Left forelimb (tissue), 1 donor: ENCODE data around the gene TBCD.

Source experiments
- DNase-seq: peaks from one replicate; pipeline ENCODE4 v3.0.0-alpha.2; 2018; ENCODE audit warnings: low spot score

The TBCD gene

DNA sequence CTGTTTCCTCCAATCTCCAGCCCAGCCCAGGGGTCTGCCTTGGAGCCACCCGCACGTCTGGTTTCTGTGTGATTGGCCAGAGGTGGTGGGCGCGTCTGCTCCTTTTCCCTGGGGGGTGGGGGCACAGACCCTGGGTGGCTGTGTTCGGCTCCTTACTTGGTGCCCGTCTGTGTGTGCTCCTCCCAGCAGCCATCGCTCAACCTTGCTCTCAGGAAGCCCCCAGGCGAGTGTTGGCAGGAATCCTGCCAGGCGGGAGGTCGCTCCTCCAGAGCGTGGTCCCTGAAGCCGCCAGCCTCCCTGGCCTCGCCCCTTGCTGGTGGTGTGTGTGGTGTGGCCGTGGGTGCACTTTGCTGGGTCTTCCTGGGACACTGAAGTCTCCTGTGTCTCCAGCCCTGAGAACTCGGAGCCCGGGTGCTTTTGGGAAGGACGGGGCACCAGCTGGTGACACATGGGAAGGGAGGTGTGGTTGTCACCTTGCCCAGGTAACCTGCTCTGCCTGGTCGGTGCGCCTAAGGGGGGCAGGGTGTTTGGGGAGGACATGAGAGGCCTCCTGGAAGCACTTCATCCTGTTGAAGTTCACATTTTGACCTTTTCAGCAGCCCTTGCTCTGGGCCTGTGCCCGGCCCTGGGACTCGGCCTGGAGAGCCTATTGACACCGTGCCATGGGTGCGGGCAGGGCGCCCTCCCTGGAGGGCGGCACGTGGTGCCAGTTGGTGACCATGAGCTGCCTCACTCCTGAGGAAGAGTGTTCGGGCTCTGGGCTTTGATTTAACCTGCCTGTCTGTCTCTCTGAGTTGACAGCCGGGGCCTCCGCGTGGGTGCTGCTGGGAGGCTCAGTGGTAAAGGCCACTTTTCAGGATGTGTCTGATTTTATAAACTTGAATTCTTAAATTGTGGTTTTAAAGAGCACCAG is 137.0 kb downstream of the TBCD start:
- DNase-seq, result no peak

DNA sequence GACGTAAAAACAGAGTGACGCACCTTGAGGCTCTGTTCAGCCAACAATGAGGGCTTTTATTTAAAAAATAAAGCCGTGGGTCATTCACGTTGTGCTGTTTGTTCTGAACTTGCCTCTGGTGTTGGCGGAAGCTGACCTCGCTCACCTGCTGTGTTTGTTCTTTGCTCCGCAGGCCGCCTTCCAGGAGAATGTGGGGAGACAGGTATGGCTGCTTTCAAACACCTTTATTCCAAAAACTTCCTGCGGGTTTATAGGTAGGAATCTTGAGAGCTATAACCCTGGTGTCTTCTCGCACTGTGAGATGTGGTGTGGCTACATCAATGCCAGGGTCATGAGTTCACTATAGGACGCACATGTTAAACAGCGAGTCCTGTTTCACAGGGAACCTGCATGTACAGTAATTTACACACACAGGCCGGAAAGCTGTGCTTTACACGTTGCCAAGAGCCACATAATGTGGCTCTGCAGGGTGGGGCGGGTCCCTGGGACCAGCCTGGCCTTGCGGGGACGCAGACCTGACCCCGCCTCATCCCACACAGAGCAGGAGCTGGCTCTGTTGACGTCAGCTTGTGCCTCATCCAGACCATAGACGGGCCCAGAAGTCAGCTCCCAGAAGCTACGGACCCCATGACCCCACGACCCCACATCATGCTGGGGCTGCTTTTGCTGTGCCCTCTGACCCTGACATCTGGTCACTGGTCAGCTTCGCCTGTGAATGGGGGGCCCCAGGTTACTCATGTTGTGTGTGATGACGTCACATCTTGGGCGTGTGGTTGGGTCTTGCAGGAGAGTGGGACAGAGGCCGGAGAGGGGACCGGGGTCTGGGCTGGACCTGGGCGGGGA is 137.9 kb downstream of the TBCD start:
- DNase-seq, result no peak

- no peak for DNase-seq
Observed at GRCh38 chr17:82890339-82890730, 138.5 kb downstream of the TBCD start.

- DNase-seq, result no peak
Observed at GRCh38 chr17:82890926-82891678, 139.2 kb downstream of the TBCD start.

GRCh38 chr17:82891911-82892310 is 140.0 kb downstream of the TBCD start:
- no peak for DNase-seq

- DNase-seq, result no peak
Observed at GRCh38 chr17:82892899-82893565, 141.2 kb downstream of the TBCD start.

DNA sequence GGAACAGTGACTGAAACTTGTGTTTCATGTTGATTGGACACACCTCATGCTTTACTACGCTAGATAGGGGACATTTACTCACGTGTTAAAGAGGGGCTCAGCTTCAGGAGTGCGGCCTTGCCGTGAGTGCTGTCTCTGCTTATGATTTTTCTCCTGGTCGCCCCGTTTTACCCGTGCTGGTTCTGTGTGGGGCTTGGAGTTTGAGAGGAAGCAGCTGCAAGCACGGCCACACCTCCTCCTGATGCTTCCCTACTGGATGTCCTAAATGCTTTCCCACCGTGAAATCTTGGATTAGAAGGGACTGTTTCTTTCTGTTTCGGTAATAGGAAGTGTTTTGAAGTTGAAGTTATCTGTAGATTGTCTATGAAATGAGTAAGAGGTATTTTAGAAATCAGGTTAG is 141.9 kb downstream of the TBCD start:
- DNase-seq, result no peak

DNA sequence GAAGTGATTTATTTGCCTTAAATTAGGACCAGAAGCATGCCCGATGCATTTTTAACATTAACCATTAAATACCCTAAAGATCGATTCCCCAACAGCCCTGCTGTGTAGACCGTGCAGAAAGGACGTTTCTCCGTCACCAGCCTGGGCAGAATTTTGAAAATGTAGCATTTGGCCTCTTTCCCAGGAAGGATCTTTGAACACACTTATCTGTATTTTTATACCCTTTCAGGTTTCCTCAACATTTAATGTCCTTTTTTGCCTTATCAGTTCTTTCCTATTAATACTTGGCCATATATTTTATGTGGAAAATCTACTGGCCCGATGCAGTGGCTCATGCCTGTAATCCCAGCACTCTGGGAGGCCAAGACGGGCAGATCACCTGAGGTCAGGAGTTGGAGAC is 142.5 kb downstream of the TBCD start:
- DNase-seq, result no peak

GRCh38 chr17:82895087-82895486 is 143.2 kb downstream of the TBCD start:
- DNase-seq, result no peak

GRCh38 chr17:82896071-82897000 is 144.5 kb downstream of the TBCD start:
- no peak for DNase-seq

DNA sequence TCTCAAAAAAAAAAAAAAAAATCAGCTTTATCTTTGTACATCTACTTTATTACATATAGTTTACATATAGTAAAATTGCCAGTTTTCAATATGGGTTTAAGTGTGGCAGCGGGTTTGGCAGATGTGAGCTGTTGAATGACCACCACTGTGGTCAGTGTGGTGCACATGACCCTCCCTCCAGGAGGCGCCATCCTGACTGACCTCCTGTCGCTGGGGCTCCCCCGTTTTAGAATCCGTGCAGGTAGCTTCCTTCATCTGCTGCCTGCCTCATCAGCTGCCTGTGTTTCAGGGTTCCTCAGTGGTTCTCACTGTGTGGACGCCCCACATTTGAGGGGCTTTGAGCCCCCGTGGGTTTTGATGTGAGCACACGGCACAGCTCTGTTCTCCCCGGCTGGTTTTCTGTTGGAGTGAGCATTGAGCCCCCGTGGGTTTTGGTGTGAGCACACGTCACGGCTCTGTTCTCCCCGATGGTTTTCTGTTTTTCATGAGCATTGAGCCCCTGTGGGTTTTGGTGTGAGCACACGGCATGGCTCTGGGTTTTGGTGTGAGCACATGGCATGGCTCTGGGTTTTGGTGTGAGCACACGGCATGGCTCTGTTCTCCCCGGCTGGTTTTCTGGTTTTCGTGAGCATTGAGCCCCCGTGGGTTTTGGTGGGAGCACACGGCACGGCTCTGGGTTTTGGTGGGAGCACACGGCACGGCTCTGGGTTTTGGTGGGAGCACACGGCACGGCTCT is 145.8 kb downstream of the TBCD start:
- DNase-seq, result no peak

- DNase-seq, result no peak
Observed at GRCh38 chr17:82898976-82899514, 147.2 kb downstream of the TBCD start.

- DNase-seq, result no peak
Observed at GRCh38 chr17:82899941-82900340, 148.1 kb downstream of the TBCD start.

GRCh38 chr17:82900741-82901140 is 148.9 kb downstream of the TBCD start:
- no peak for DNase-seq

- no peak for DNase-seq
Observed at GRCh38 chr17:82901356-82901755, 149.5 kb downstream of the TBCD start.

DNA sequence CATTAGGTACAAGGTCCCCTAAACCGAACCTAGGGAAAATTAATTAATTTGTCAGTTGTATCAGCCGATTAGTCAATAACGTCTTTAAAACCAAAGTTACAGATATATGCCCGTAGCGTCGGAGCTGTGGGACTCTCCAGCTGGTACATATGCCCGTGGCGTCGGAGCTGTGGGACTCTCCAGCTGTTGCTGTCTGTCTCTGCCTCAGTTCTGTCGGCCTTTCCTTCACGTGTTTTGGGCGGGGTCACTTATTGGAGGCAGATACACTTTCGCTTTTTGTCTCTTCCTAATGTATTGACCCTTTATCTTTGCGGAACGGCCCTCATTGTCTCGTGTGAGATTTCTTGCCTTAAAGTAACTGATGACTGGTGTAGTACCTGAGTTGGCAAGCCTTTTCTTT is 150.0 kb downstream of the TBCD start:
- DNase-seq, result no peak

DNA sequence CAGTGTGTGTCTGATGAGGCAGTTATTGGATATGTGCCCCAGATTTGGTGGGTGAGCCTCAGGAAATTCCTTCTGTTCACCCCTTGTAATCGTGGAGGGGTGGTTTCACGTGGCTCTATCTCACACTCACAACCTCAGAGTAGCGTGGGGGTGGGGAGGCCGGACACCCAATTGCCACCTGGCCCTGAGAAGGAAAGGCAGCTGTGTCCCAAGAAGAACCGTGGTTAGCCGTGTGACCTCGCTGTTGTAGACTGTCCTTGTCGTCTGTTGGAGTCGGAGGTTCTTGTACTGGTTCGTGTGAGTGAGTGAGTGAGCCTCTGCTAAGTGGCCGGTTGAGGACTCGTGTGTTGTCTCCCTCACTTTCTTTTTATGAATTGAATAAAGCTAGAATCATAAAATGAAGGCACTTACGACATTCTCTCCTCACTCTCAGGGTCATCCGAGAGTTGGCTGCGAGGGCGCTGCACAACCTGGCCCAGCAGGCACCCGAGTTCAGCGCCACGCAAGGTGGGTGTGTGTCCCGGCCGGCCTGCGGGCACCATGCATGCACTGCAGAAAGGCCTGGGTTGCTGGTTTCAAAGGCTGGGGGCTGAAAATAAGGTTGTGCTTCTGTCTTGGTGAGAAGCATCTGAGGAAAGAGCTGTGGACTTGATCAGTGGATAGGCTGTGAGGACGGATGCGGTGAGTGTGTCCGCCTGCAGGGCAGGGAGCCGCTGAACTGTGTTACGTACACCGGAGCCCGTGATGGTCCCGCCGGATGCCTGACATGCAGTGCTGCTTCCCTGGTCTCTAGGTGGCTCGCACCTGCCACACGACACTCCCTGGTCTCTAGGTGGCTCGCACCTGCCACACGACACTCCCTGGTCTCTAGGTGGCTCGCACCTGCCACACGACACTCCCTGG is 151.4 kb downstream of the TBCD start:
- DNase-seq, result no peak

DNA sequence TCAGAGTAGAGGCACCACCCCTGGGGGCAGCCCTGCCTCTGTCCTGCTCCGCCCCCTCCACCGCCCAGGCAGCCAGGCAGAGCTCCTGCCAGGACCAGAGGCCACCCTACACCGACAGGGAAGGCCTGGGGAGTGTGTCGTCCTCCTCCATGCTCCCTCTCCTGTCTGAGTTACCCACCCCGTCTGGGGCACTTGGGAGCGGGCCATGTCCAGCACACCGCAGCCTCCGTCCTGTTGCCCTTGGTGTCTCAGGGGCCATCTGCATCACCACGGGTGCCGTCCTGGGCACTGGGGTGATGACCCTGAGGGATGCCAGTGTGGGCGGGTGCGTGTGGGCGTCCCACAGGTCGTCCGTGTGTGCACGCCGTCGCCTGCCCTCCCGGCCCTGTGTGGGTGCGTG is 153.3 kb downstream of the TBCD start:
- no peak for DNase-seq
